ENCODE measurements around the gene AP2M1. TPM values are rescaled to one million over a fixed set of nuclear protein-coding genes. Genes with fewer than 3 reads are reported as not detected.

AP2M1 gene
- polyA plus RNA-seq, 1 donor (not counting 4 experiments of a cell fraction or from before 2014, with no cell fraction given): 431 TPM

GRCh38 chr3:184148076-184148475, 26.6 kb upstream of the AP2M1 start:
- Histone ChIP-seq H3K9ac (ENCODE audit: control insufficient read depth, extremely low read depth, insufficient read depth, low read length) (no peak overlapping the region), H3K4me3 (ENCODE audit: control insufficient read depth in 2 of 3, extremely low read depth in 1 of 3, insufficient read depth in 2 of 3, low read depth in 1 of 3, low read length in 3 of 3) (no peak overlapping the region), H3K4me1 (ENCODE audit: control insufficient read depth, extremely low read depth, insufficient read depth, low read length) (peaks cover 4% of the 10 kb centered on the region), H4K20me1 (ENCODE audit: control insufficient read depth, extremely low read depth, insufficient read depth, low read length) (peaks cover 9% of the 10 kb centered on the region), H3K27ac (ENCODE audit: control insufficient read depth, insufficient read depth, low read length) (no peak overlapping the region), H3K4me2 (ENCODE audit: control insufficient read depth, extremely low read depth, insufficient read depth, low read depth, low read length) (no peak overlapping the region), H2AFZ (ENCODE audit: control insufficient read depth, low read length) (no peak overlapping the region), H3K36me3 (ENCODE audit: control insufficient read depth in 2 of 2, extremely low read depth in 1 of 2, insufficient read depth in 2 of 2, low read length in 2 of 2) (peaks cover 17 to 27% of the 10 kb centered on the region in 2 experiments), H3K9me1 (ENCODE audit: control insufficient read depth, extremely low read depth, insufficient read depth, low read length) (no peaks in the 10 kb centered on the region), H3K79me2 (ENCODE audit: control insufficient read depth, insufficient read depth, low read length) (no peaks in the 10 kb centered on the region), H3K9me3 (ENCODE audit: control insufficient read depth, low read depth, low read length) (no peaks in the 10 kb centered on the region), H3K27me3 (ENCODE audit: control insufficient read depth, extremely low read depth, insufficient read depth, low read length) (no peaks in the 10 kb centered on the region)
- TF ChIP-seq EZH2 (IDR thresholded peaks at IDR 0.05; ENCODE audit: low read length) (no peak), CTCF (optimal IDR thresholded peaks at IDR 0.05 in 1 of 3, IDR thresholded peaks at IDR 0.05 in 1 of 3, conservative IDR thresholded peaks at IDR 0.05 in 1 of 3; ENCODE audit: extremely low read depth in 1 of 3, insufficient read depth in 2 of 3, low read length in 3 of 3) (no peak)
- dilution Hi-C loops (cut with MboI; ENCODE audit: extremely low pct_ligation_motif_present, low sequenced_read_pairs): no loop called here
- FAIRE-seq (no peak), DNase-seq (ENCODE audit: low read depth, low spot score) (no peak)

GRCh38 chr3:184149123-184149522, 25.5 kb upstream of the AP2M1 start:
- H3K9me1 ChIP-seq (ENCODE audit: control insufficient read depth, extremely low read depth, insufficient read depth, low read length): no peaks in the 10 kb centered on the region
- no peaks in the 10 kb centered on the region for H3K27me3 ChIP-seq (ENCODE audit: control insufficient read depth, extremely low read depth, insufficient read depth, low read length)
- DNase-seq (ENCODE audit: low read depth, low spot score) (no peak), FAIRE-seq (no peak)
- peaks cover 7 to 16% of the 10 kb centered on the region in 2 experiments for H3K36me3 ChIP-seq (ENCODE audit: control insufficient read depth in 2 of 2, extremely low read depth in 1 of 2, insufficient read depth in 2 of 2, low read length in 2 of 2)
- H3K79me2 ChIP-seq (ENCODE audit: control insufficient read depth, insufficient read depth, low read length): no peaks in the 10 kb centered on the region
- no peak overlapping the region for H3K27ac ChIP-seq (ENCODE audit: control insufficient read depth, insufficient read depth, low read length)
- H3K9me3 ChIP-seq (ENCODE audit: control insufficient read depth, low read depth, low read length): no peaks in the 10 kb centered on the region
- no peak overlapping the region for H3K9ac ChIP-seq (ENCODE audit: control insufficient read depth, extremely low read depth, insufficient read depth, low read length)
- dilution Hi-C loops (cut with MboI; ENCODE audit: extremely low pct_ligation_motif_present, low sequenced_read_pairs): no loop called here
- H3K4me3 ChIP-seq (ENCODE audit: control insufficient read depth in 2 of 3, extremely low read depth in 1 of 3, insufficient read depth in 2 of 3, low read depth in 1 of 3, low read length in 3 of 3): no peak overlapping the region
- H3K4me1 ChIP-seq (ENCODE audit: control insufficient read depth, extremely low read depth, insufficient read depth, low read length): peaks cover 4% of the 10 kb centered on the region
- peaks cover 9% of the 10 kb centered on the region for H4K20me1 ChIP-seq (ENCODE audit: control insufficient read depth, extremely low read depth, insufficient read depth, low read length)
- no peak overlapping the region for H2AFZ ChIP-seq (ENCODE audit: control insufficient read depth, low read length)
- TF ChIP-seq CTCF (optimal IDR thresholded peaks at IDR 0.05 in 1 of 3, IDR thresholded peaks at IDR 0.05 in 1 of 3, conservative IDR thresholded peaks at IDR 0.05 in 1 of 3; ENCODE audit: extremely low read depth in 1 of 3, insufficient read depth in 2 of 3, low read length in 3 of 3) (no peak), EZH2 (IDR thresholded peaks at IDR 0.05; ENCODE audit: low read length) (no peak)
- no peak overlapping the region for H3K4me2 ChIP-seq (ENCODE audit: control insufficient read depth, extremely low read depth, insufficient read depth, low read depth, low read length)
